Measurements from ENCODE around the gene EYS. TPM values are rescaled to one million over a fixed set of nuclear protein-coding genes. Genes with fewer than 3 reads are reported as not detected.

The EYS gene
- total and polyA plus RNA-seq, 4 donors = 0.53 to 4.5 (median 2.4) TPM

DNA sequence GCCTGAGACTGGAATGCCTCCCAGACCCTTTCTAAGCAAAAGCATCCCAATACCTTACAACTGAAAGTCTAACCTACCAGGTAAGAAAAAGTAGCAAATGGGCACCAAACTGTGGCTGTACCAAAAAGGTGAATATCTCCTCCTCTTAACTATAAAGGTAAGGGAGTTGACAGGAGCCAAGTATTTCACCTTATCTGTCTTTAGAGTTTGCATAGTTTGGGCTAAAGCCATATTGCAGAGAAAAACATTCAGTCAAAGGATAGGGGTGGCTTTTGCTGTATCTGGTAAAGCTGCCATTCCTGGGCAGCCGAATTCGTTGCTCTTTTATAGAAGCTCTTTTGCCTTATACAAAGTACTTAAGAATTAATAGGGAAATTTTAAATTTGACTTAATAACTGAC is 2033.3 kb downstream of the EYS start:
- Histone ChIP-seq H3K27ac (ENCODE audit: low read depth, low read length) (no peak overlapping the region), H3K9me3 (ENCODE audit: control insufficient read depth, insufficient read depth, low read length) (no peaks in the 10 kb centered on the region), H3K36me3 (ENCODE audit: control insufficient read depth, insufficient read depth, low read length) (no peaks in the 10 kb centered on the region), H3K4me1 (ENCODE audit: control insufficient read depth, insufficient read depth, low read length) (no peaks in the 10 kb centered on the region), H3K27me3 (ENCODE audit: control insufficient read depth, insufficient read depth, low read length) (no peaks in the 10 kb centered on the region), H3K4me3 (ENCODE audit: low read depth, low read length) (no peak overlapping the region)
- WGBS (ENCODE audit: insufficient coverage) = no CpG with 5 or more reads among the region's 2 CpGs
- no peak for DNase-seq (ENCODE audit: low read depth in 4 of 6, low spot score in 6 of 6)

DNA sequence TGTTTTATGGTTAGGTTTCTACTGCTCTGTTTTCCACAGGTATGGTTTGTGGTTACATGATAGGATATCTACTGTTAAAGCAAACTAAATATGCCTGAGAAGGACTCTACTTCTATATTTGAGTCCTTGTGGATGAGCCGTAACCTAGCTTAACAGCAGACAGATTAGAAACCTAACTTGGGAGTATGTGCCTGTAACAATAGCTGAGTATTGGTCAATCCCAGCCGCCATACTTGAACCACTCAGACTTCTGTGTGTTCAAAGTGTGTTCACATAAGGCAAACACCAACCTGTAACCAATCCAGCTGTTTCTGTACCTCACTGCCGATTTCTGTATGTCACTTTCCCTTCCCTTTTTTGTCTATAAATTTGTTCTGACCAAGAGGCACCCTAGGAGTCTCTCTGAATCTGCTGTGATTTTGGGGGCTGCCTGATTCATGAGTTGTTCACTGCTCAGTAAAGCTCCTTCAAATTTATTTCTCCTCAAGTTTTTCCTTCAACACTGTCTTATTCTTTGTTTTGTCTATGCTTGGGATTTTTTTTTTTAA is 2034.4 kb downstream of the EYS start:
- Histone ChIP-seq H3K27me3 (ENCODE audit: control insufficient read depth, insufficient read depth, low read length) (no peaks in the 10 kb centered on the region), H3K36me3 (ENCODE audit: control insufficient read depth, insufficient read depth, low read length) (no peaks in the 10 kb centered on the region), H3K27ac (ENCODE audit: low read depth, low read length) (no peak overlapping the region), H3K9me3 (ENCODE audit: control insufficient read depth, insufficient read depth, low read length) (no peaks in the 10 kb centered on the region), H3K4me3 (ENCODE audit: low read depth, low read length) (no peak overlapping the region), H3K4me1 (ENCODE audit: control insufficient read depth, insufficient read depth, low read length) (no peaks in the 10 kb centered on the region)
- DNase-seq (ENCODE audit: low read depth in 4 of 6, low spot score in 6 of 6) = no peak
- 100% methylated on average over 1 of the region's 3 CpGs for WGBS (ENCODE audit: insufficient coverage)

DNA sequence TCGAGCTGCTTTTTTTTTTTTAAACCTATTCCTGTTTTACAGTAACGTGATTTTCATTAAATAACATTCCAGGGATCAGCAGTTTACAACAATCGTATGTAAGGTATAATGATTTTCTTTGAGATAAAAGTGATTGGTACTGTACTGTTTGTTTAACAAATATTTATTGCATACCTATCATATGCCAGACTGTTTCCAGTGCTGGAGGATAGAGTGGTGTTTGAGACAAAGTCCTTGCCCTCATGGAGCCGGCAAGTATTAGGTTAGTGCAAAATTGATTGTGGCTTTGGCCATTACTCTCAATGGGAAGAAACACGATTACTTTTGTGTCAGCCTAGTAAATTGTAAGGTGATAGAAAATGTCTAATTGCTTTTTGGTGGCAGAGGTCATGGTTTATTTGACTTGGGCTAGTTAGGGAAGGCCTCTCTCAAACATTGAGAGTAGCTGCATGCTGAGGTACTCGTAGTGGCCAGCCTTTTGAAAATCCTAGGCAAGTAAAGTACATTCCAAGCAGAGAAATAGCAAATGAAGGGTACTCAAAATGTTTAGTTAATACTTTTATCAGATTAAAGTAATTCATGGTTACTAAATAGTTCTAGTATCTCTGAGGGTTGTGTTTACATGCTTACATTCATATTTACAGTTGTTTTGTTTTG is 2035.8 kb downstream of the EYS start:
- H3K4me3 ChIP-seq (ENCODE audit: low read depth, low read length) = no peak overlapping the region
- WGBS (ENCODE audit: insufficient coverage) = 81% methylated on average over 2 of the region's 6 CpGs
- H3K27me3 ChIP-seq (ENCODE audit: control insufficient read depth, insufficient read depth, low read length) = no peaks in the 10 kb centered on the region
- no peak for DNase-seq (ENCODE audit: low read depth in 4 of 6, low spot score in 6 of 6)
- H3K36me3 ChIP-seq (ENCODE audit: control insufficient read depth, insufficient read depth, low read length) = no peaks in the 10 kb centered on the region
- H3K27ac ChIP-seq (ENCODE audit: low read depth, low read length) = no peak overlapping the region
- H3K4me1 ChIP-seq (ENCODE audit: control insufficient read depth, insufficient read depth, low read length) = no peaks in the 10 kb centered on the region
- no peaks in the 10 kb centered on the region for H3K9me3 ChIP-seq (ENCODE audit: control insufficient read depth, insufficient read depth, low read length)

All from spinal cord (tissue), 10 donors.